ENCODE measurements around the gene GPR149.
"Not testable (repeated sequence)": the region's sequence is repeated elsewhere in the genome, so short reads cannot be mapped to it uniquely, and the experiment has no call there.

GPR149 gene, protein sequence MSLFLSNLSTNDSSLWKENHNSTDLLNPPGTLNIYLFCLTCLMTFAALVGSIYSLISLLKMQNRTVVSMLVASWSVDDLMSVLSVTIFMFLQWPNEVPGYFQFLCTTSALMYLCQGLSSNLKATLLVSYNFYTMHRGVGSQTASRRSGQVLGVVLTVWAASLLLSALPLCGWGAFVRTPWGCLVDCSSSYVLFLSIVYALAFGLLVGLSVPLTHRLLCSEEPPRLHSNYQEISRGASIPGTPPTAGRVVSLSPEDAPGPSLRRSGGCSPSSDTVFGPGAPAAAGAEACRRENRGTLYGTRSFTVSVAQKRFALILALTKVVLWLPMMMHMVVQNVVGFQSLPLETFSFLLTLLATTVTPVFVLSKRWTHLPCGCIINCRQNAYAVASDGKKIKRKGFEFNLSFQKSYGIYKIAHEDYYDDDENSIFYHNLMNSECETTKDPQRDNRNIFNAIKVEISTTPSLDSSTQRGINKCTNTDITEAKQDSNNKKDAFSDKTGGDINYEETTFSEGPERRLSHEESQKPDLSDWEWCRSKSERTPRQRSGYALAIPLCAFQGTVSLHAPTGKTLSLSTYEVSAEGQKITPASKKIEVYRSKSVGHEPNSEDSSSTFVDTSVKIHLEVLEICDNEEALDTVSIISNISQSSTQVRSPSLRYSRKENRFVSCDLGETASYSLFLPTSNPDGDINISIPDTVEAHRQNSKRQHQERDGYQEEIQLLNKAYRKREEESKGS

DNA sequence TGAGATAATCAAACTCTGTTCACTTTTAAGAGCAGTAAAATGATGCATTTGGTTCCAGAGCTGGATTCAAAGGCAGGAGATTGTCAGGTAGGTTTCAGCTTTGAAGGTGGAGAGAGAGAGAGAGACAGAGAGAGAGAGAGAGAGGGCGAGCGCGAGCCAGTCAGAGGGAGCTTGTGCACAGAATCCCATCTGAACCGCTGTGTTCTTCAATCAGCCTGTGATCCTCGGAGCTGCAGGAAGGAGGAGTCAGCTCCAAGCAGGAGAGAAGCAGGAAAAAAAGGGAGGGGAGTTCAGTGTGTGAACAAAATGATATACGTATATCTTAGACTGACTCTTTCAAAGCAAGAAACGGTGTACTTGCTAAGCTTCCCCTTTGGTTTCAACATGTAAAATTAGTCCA lies at the start of gene GPR149:
Gene GPR149, minus strand, starts transcription at position 177 of the 400 bp plus-strand sequence. CDS start 575 bp downstream, outside the sequence.
- no peak for DNase-seq

DNA sequence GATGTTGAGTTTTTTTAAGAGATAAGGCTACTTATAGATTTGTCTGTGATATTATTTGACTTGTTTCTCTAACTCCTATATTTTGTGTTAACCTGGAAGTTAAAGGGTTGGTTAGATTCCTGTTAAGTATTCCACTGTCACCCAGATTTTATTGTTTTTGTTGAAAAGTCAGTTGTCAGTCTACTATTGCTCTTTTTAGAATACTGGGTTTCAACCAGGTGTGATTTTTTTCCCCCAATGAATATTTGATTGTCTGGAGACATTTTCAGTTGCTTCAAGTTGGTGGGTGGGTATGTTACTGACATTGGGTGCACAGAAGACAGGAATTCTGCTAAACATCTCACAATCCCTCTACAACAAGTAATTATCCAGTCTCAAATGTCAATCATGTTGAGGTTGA lies 43.8 kb upstream of the GPR149 start:
- no peak for DNase-seq

DNA sequence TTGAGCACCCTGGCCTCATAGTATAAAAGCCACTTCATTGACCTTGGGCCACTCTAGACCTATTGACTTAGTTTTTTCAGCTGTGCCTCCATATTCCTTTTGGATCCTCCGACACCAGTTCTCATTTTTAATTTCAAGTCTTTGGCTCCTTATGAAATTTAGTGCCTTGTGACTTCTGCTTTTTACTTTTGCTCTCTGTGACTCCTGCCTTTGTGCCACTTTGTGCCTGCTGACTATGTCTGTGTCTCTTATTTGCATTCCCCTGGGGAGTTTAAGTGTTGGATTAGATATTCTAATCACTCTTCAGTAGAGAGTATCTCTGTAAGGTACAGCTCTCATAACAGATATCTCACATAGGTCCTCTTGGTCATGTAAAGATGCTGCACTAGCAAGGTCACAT lies 39.6 kb upstream of the GPR149 start:
- DNase-seq: no peak

DNA sequence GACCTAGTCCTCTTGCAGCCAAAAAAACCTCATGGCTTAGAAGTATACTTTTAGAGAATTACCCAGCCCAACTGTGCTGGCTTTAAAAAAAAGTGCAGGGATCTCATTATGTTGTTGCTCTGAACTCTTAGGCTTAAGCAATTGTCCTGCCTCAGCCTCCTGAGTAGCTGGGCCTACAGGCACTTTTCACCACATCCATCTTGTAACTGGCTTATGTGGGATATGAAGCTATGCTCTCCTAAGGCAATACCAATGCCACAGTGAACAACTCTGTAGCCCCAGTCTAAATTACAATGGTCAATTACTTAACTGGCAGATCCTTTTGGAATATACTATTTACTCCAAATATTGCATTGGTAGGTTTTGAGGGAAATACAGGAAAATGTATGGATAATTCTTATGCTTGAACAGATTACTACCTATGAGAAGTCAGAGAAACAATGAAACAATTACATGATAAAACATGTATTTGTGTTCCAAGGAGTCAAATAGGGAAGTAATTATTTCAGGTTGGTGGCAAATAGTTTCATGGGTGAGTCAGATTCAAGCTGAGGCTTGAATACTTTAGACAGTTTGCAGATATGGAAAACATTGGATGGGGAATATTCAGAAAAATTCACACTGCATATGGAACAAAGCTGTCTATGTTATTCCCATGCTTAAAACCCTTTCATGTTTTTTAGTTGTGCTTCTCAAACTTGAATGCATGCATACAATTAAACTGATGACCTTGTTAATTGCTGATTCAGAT lies 34.6 kb upstream of the GPR149 start:
- no peak for DNase-seq

DNA sequence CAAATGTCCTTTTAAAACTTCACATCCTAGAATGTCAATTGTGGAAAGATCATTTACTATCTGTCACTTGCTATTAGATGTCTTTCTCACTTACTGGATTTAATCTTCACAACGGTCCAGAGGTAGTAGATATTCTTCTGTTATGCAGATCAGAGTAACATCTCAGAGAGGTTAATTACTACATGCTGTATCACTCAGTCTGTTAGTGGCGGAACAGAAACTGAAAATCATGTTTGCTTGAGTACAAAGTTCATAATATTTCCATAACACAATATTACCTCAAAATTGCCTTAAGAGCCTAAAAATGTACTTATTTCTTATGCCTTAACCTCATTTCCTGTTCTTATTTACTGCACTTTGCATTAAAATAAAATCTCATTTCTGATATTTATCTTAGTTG lies 28.6 kb upstream of the GPR149 start:
- DNase-seq: no peak

DNA sequence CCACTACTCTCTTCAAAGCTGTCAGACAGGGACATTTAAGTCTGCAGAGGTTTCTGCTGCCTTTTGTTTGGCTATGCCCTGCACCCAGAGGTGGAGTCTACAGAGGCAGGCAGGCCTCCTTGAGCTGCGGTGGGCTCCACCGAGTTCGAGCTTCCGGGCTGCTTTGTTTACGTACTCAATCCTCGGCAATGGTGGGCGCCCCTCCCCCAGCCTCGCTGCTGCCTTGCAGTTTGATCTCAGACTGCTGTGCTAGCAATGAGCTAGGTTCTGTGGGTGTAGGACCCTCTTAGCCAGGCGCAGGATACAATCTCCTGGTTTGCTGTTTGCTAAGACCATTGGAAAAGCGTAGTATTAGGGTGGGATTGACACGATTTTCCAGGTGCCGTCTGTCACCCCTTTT lies 9.1 kb upstream of the GPR149 start:
- DNase-seq: not testable (repeated sequence)

DNA sequence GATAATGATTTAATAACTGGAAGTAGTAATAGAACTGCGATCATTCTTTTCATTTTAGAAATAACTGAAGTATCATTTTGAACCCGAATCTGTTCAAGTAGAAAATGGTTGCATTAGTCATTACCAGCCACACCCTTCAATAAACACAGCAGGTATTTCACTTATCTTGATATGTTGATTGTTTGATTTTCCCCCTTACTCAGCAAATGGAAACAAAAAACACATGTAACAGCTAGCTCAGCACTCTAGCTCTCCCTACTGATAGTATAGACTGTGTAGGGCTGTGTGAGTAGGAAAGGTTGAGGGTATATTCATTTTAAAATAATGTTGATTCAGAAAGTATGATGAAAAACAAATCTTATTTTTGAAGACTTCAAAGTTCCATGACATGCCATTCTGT lies 1.1 kb upstream of the GPR149 start:
- DNase-seq: no peak

DNA sequence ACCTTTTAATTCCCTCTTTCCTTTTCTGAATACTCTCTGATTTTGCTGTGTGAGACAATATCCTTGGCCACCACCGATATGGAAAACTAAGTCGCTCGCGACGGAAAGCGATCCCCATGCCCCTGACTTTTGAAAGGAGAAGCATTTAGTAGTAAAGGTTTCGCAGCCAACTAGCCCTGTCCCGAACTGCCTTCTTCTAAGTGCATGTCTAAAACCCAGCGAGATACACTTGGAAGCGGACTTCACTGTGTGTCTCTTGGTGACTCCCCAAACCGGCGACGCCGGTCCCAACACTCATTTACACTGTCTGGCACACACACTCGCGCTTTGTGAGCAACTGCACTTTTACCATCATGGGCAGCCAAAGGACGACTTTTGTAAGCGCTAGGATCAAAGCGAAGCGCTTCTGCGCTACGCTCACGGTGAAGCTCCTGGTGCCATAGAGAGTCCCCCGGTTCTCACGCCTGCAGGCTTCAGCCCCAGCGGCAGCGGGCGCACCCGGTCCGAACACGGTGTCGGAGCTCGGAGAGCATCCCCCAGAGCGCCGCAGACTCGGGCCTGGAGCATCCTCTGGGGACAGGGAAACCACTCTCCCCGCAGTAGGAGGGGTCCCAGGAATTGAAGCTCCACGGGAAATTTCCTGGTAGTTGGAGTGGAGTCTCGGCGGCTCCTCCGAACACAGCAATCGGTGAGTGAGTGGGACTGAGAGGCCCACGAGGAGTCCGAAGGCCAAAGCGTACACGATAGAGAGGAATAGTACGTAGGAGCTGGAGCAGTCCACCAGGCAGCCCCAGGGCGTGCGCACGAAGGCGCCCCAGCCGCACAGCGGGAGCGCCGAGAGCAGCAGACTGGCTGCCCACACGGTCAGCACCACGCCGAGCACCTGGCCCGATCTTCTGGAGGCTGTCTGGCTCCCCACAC lies 1.4 kb downstream of the GPR149 start:
- DNase-seq: peak in 3 of 56 donors; percentile 0 to 5 (median 4)

DNA sequence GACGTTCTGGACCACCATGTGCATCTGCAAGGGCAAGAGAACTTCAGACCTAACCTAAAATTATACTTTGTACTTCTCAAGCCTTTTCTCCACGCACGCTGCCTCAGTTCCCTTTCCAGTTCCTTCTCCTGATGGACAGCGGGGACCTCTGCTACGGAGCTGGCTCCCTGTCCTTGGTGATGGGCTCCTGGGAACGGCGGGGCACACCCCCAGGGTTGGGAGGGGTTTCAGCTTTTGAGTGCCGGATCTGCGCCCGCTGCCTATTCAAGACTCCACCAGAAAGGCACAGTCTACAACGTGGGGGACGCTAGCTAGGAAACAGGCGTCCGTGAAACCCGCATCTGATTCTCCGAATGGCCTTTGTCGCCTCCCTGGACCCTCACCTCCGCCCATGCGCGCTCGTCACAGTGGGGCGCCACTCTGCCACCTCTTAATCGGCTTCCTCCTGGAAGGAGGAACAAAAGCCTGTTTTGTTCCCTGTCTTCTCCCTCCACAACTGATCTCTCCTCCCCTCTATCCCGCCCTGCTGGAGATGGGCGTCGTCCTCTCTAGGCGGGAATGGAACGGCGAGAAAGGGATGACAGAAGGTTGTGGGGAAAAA lies 2.2 kb downstream of the GPR149 start:
- peak in 3 of 56 donors; percentile 1 to 8 (median 3) for DNase-seq

DNA sequence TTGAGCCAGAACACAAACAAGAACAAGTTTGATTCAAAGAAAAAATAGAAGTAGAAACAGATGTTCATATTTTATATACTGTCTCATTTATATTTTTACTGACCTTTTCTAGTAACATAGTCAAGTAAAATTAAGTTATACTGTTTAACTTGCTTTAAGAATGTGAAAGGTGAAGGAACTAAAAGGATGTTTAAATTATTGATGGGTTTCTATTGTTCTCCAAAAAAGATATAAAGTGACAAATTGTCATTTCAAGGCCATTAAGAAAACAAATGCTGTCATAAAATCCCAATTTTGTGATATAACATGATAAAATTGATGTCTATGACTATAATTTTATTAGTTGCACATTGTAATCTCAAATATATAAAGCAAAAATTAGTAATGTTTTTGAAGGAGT lies 7.3 kb downstream of the GPR149 start:
- no peak for DNase-seq

DNA sequence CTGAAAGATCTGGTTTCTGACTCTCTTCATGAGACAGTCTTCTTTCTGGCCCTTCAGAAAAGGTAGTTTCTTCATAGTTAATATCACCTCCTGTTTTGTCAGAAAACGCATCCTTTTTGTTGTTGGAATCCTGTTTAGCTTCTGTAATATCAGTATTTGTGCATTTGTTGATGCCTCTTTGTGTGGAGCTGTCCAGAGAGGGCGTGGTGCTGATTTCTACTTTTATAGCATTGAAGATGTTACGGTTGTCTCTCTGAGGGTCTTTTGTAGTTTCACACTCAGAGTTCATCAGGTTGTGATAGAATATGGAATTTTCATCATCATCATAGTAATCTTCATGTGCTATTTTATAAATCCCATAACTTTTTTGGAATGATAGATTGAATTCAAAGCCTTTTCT lies 8.9 kb downstream of the GPR149 start:
- DNase-seq: no peak

DNA sequence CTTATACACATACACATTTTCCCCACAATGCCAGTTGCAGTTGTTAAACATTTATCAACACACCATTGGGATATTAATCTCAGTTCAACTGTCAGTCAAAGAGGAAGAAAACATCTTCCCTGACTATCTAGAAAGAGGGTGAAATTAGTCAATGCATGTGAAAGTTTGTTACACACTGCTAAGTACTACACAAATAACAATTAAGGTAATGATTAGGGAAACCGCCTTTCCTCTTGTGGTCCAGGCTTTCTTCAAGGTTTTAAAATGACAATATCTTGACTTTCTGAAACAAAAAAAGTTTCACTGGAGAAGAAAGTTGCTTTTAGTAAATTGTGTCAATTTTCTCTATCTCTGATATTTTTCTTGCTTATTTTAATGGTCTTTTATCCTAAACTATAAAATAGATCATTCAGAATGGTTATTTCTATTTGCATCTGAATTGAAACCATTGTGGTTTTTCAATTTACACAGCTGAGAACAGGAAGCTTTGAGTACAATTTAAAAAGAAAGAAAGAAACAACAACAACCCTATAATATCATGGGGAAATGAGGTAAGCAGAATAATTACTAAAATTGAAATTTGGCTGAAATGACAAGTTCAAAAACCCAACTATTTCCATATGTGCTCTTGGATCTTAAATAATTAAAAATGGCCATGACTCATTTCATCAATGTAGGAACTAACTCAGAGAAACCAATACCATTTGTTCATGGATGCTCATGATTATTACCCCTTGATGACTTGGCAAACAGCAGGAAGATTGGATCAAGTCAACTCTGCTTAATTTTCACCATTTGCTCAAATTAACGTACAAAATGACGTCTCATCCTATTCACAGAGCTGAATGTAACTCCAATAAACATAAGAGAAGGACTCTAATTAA lies 31.7 kb downstream of the GPR149 start:
- no peak for DNase-seq

DNA sequence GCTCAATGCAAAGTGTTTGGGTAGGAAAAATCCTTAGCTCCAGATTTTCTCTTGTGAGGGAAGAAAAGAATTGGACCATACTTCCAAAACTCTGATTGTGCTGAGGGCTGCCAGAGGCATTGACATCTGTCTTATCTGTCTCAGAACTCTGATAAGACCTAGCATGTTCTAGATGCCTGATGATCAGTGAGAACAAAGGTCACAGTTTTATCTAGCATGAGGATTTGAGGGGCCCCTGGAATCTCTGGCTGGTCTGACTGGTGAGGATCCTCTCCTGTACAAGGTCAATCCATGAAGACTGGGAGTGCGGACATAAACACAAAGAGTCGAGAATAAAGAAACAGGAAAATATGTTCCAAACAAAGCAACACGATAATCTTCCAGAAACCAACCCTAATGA lies 40.1 kb downstream of the GPR149 start:
- no peak for DNase-seq

DNA sequence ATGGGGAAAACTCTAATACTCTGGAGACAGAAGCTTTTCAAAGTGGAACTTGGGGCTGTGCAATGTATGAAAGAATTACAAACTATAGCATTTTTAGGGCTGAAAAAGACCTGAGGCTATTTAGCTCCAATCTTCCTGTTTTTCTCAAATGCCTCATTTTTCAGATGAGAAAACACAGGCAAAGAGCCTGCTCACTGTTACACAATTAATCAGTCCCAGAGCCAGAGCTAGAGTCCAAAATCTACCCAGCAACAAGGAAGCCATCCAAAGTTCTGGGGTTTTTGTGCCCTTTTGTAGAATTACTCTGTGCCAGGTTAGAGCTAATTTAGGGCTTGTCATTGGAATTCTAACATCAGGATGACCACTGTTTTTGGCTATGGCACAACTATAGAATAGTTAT lies 45.5 kb downstream of the GPR149 start:
- DNase-seq: peak in 3 of 56 donors; percentile 0 to 8 (median 2)

DNA sequence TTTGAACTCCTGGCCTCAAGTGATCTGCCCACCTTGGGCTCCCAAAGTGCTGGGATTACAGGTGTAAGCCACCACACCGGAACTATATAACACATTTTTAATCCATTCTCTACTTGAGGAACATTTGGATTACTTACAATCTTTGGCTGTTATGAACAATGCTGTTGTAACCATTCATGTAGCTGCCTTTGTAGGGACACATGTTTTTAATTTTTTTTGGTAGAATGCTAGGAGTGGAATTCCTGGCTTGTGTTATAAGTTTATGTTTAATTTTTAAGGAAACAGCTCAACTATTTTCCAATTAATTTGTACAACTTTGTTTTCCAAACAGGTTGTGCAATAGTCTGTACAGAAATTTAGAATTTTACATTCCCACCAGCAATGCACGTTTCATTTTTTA lies 51.7 kb downstream of the GPR149 start:
- DNase-seq: no peak

DNA sequence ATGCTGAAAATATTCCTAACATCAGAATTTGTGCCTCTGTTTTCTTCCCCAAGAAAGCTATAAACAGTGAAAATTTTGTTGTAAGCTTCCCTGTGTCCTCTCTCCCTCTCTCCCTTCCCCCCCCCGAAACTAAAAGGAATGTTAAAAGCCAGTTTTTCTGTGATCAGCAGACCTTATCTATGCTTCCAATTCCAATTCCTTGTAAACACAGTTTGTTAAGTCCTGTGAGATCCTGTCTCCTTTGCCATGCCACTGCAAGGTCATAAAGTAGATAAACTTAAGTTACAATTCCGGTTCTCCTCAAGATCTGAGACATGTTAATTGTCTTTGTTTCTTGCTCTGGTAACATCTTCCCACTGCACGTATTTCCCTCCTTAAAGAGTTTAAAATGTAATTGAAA lies 62.8 kb downstream of the GPR149 start:
- no peak for DNase-seq

DNA sequence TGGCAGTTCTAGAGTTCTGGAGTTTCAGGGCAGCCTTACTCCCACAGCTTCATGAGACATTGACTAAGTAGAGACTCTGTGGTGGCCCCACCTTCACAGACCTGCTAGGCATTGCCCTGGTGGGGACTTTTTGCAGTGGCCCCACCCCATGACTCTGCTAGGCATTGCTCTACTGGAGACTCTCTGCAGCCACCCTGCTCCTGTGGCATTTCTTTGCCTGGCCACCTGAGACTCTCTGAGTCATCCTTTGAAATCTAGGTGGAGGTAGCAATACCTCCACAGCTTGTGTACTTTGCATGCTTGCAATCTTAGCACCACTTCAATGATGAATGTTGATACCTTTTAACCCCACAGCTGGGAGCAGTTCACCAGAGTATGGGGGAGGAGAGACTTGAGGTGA lies 65.1 kb downstream of the GPR149 start:
- no peak for DNase-seq

DNA sequence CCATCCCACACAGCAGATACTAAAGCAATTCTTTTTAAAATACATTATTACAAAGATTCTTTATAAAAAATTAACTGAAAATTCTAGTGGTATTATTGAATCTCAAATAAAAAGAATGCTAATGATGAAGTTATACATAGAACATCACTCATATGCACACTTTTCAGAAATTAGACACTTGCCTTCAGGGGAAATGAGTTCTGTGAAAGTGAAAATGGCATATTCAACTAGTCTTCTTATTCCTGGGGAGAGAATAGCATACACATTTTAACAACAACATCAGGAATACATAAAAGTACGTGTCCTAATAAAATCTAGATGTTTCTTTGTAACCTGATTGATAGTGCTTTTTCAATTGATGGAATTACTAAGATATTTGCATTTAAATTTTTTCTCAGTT lies 68.9 kb downstream of the GPR149 start:
- DNase-seq: no peak

DNA sequence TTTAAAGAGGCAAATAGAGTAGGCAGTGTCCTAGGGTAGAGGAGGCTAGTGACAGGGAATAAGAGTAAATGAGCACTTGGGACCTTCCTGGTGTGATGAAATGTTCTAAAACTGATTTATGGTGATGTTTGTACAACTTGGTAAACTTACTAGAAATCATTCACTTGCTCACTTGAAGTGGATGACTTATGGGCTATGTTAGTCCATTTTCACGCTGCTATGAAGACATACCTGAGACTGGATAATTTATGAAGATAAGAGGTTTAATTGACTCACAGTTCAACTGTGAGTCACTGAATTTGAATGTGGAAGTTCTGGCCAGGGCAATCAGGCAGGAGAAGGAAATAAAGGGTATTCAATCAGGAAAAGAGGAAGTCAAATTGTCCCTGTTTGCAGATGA lies 74.0 kb downstream of the GPR149 start:
- DNase-seq: no peak

DNA sequence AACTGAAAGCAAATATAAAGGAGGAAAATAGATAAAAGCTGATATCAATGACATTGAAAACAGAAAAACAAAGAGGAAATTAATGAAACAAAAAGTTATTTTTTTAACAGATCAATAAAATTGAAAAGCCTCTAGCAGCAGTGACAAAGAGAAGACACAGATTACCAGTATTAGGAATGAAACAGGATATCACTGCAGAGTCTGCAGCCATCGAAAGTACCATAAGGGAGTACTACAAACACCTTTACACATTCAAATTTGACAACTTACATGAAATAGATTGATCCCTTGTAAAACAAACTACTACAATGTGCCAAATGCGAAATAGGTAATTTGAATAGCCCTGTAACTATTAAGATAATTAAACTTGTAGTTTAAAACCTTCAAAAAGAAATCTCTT lies 80.8 kb downstream of the GPR149 start:
- DNase-seq: no peak

All from amygdala (tissue), 56 donors.